Parathyroid adenoma (tissue), 2 donors: ENCODE results near the gene FRZB.

Source experiments
- H2AFZ ChIP-seq: fragments of 300-600 bp; sonication (generic); one replicate; pipeline ENCODE4 v1.7.0; 2017; ENCODE audit warnings: antibody characterized with exemption, mild to moderate bottlenecking
- H3K27ac ChIP-seq: fragments of 300-600 bp; sonication (generic); one replicate; pipeline ENCODE4 v1.7.0; 2017
- H3K27me3 ChIP-seq: fragments of 300-600 bp; sonication (generic); one replicate; pipeline ENCODE4 v1.7.0; 2017; ENCODE audit warnings: low read length; ENCODE audit not compliant: control insufficient read depth, insufficient read depth
- H3K36me3 ChIP-seq: fragments of 300-600 bp; sonication (generic); one replicate; pipeline ENCODE4 v1.7.0; 2017; ENCODE audit warnings: low read length; ENCODE audit not compliant: control insufficient read depth, insufficient read depth
- H3K4me1 ChIP-seq: fragments of 300-600 bp; sonication (generic); one replicate; pipeline ENCODE4 v1.7.0; 2017; ENCODE audit warnings: control low read depth
- H3K4me2 ChIP-seq: fragments of 300-600 bp; sonication (generic); one replicate; pipeline ENCODE4 v1.7.0; 2017; ENCODE audit warnings: low read length
- H3K4me3 ChIP-seq: fragments of 300-600 bp; sonication (generic); one replicate; pipeline ENCODE4 v1.7.0; 2017; ENCODE audit warnings: low read depth, low read length
- H3K79me2 ChIP-seq: fragments of 300-600 bp; sonication (generic); one replicate; pipeline ENCODE4 v1.7.0; 2017; ENCODE audit warnings: control low read depth
- H3K9ac ChIP-seq: fragments of 300-600 bp; sonication (generic); one replicate; pipeline ENCODE4 v1.7.0; 2017; ENCODE audit warnings: mild to moderate bottlenecking
- H3K9me3 ChIP-seq: fragments of 300-600 bp; sonication (generic); one replicate; pipeline ENCODE4 v1.7.0; 2017; ENCODE audit warnings: low read length; ENCODE audit not compliant: control insufficient read depth
- TF ChIP-seq, protein P1 (sequence below): fragments of 300-600 bp; sonication (generic); IDR thresholded peaks from one replicate; pipeline ENCODE4 v1.7.0; 2017; ENCODE audit warnings: antibody characterized with exemption, mild to moderate bottlenecking
- donor health status: primary hyperparathyroidism.

The FRZB gene

DNA sequence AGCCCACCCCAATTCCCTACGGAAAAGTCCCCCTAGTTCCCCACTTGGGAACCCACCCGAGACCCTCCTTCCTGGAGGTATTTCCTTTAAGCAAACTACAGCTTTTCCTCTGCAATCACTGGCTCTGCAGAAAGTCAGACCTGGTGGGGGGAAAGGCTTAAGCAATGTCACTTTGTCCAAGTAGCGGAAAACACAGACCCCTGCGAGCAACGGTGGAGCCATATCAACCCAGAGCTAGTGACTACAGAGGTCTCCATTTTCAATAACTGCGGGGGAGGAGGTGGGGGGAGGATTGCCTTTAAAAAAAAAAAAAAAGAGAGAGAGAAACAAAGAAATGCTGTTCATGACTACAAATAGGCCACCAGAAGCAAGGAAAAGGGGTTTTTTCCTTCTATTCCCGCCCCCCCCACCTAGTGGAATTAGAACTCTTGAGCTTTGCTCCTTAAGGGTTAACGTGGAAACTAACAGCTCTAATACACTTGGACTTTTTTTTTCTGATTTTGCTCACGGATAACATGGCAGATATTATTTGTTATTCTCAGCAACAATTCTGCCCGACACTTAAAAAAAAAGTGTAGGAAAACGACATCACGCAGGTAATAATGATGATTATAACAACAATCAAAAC, 1.1 kb upstream of the FRZB start:
- H3K9ac ChIP-seq = no peak overlapping the region
- H3K79me2 ChIP-seq = no peaks in the 10 kb centered on the region
- H3K27me3 ChIP-seq = no peaks in the 10 kb centered on the region
- peak overlapping the region; percentile 83 for H2AFZ ChIP-seq
- no peak overlapping the region for H3K4me3 ChIP-seq
- H3K4me1 ChIP-seq = no peaks in the 10 kb centered on the region
- H3K36me3 ChIP-seq = no peaks in the 10 kb centered on the region
- TF ChIP-seq, protein P1, sequence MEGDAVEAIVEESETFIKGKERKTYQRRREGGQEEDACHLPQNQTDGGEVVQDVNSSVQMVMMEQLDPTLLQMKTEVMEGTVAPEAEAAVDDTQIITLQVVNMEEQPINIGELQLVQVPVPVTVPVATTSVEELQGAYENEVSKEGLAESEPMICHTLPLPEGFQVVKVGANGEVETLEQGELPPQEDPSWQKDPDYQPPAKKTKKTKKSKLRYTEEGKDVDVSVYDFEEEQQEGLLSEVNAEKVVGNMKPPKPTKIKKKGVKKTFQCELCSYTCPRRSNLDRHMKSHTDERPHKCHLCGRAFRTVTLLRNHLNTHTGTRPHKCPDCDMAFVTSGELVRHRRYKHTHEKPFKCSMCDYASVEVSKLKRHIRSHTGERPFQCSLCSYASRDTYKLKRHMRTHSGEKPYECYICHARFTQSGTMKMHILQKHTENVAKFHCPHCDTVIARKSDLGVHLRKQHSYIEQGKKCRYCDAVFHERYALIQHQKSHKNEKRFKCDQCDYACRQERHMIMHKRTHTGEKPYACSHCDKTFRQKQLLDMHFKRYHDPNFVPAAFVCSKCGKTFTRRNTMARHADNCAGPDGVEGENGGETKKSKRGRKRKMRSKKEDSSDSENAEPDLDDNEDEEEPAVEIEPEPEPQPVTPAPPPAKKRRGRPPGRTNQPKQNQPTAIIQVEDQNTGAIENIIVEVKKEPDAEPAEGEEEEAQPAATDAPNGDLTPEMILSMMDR = no peak
- H3K27ac ChIP-seq = no peak overlapping the region
- no peaks in the 10 kb centered on the region for H3K9me3 ChIP-seq
- peak overlapping the region; percentile 95 for H3K4me2 ChIP-seq

DNA sequence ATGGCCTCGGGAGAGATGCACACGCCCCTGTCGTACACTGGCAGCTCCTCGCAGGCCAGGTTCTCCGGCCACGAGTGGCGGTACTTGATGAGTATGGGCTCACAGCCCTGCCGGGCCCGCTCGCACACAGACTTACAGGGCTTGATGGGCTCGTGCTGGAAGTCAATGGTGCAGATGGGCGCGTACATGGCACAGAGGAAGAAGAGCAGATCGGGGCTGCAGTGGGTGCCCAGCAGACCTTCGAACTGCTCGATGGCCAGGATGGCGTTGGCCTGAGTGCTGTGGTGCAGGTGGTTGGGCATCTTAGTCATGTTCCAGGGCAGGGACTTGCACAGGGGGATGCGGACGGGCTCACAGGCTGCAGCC, 359 bp downstream of the FRZB start:
- H3K4me1 ChIP-seq = no peaks in the 10 kb centered on the region
- H3K36me3 ChIP-seq = no peaks in the 10 kb centered on the region
- TF ChIP-seq, protein P1 = no peak
- H3K4me2 ChIP-seq = peak overlapping the region; percentile 95
- H3K9ac ChIP-seq = no peak overlapping the region
- no peaks in the 10 kb centered on the region for H3K79me2 ChIP-seq
- no peaks in the 10 kb centered on the region for H3K27me3 ChIP-seq
- no peaks in the 10 kb centered on the region for H3K9me3 ChIP-seq
- no peak overlapping the region for H3K27ac ChIP-seq
- no peak overlapping the region for H3K4me3 ChIP-seq
- peak overlapping the region; percentile 83 for H2AFZ ChIP-seq

DNA sequence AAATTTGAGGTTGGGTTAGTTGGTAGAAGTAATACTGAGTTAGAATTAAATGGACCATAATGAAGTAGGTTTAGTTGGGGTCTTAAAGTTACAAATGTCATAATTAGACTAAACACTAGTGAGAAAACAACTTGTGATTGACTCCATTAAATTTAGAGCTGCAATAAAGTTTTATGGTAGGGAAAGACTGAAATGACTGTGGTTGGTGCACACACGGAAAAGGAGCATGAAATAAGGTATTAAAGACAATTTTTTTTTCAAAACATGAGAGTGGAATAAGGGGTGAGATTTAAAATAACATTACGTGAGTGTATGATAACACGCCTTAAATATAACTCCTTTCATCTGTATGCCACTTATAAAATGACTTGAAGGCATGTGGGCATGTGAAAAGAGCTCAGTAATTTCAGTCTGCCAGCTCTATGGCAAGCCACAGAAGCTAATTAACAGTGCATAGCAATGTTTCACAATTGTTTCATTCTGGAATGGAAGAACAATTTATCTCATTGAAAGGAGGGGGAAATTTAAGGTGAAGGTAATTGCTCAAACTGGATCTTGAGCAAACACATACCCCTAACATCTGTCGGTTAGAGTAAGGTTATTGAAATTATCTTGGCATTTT, 1.4 kb downstream of the FRZB start:
- Histone ChIP-seq H3K4me2 (no peak overlapping the region), H3K4me3 (no peak overlapping the region), H3K9ac (no peak overlapping the region), H3K27me3 (no peaks in the 10 kb centered on the region), H3K36me3 (no peaks in the 10 kb centered on the region), H3K79me2 (no peaks in the 10 kb centered on the region), H3K4me1 (no peaks in the 10 kb centered on the region), H3K27ac (no peak overlapping the region), H2AFZ (no peak overlapping the region), H3K9me3 (no peaks in the 10 kb centered on the region)
- TF ChIP-seq, protein P1 = no peak

DNA sequence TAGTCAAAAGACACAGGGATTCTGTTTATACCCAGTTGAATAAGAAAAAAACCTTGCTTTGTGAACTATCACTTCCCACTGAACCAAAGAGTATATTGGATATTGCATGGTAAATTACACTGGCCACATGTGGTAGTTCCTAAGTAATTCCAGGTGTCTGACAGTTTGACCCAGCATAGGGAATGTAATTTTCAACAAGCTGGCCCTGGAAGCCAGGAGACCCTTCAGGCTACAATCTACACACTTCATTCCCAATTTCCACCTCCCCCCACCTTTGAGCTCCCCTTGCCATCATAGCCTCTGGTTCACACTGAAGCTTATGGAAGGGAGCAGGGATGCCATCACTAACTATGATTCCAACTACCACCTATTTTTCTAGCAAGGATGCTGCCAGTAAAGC, 2.8 kb downstream of the FRZB start:
- TF ChIP-seq, protein P1 = no peak
- no peak overlapping the region for H3K4me2 ChIP-seq
- H3K27ac ChIP-seq = no peak overlapping the region
- H3K9ac ChIP-seq = no peak overlapping the region
- H3K9me3 ChIP-seq = no peaks in the 10 kb centered on the region
- H3K36me3 ChIP-seq = no peaks in the 10 kb centered on the region
- H3K4me3 ChIP-seq = no peak overlapping the region
- H3K4me1 ChIP-seq = no peaks in the 10 kb centered on the region
- no peaks in the 10 kb centered on the region for H3K27me3 ChIP-seq
- no peaks in the 10 kb centered on the region for H3K79me2 ChIP-seq
- H2AFZ ChIP-seq = no peak overlapping the region

DNA sequence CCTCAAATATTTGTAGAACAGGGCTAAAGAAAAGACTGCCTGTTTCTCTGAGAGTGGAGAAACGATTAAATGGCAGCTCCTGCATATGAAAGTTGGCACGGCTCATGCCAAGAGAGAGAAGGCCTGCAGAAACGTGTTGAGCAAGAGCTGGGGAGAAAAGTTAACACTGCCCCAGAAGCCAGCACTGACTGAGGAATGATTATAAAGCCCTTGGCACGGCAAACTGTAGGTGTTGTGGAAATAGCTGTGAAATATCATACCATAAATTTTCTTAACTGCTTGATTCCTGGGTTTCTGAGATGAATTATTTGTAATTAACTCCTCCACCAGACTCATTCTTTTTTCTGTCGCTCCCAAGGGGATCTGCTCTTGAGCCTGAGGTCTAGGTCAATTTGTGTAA, 4.3 kb downstream of the FRZB start:
- H3K27me3 ChIP-seq = no peaks in the 10 kb centered on the region
- no peaks in the 10 kb centered on the region for H3K4me1 ChIP-seq
- H2AFZ ChIP-seq = no peak overlapping the region
- H3K9ac ChIP-seq = no peak overlapping the region
- no peaks in the 10 kb centered on the region for H3K36me3 ChIP-seq
- H3K27ac ChIP-seq = no peak overlapping the region
- no peaks in the 10 kb centered on the region for H3K79me2 ChIP-seq
- H3K4me3 ChIP-seq = no peak overlapping the region
- TF ChIP-seq, protein P1 = no peak
- H3K4me2 ChIP-seq = no peak overlapping the region
- H3K9me3 ChIP-seq = no peaks in the 10 kb centered on the region
